Measurements from ENCODE around the gene RGMA.
"Not testable (repeated sequence)": the region's sequence is repeated elsewhere in the genome, so short reads cannot be mapped to it uniquely, and the experiment has no call there.

DNA sequence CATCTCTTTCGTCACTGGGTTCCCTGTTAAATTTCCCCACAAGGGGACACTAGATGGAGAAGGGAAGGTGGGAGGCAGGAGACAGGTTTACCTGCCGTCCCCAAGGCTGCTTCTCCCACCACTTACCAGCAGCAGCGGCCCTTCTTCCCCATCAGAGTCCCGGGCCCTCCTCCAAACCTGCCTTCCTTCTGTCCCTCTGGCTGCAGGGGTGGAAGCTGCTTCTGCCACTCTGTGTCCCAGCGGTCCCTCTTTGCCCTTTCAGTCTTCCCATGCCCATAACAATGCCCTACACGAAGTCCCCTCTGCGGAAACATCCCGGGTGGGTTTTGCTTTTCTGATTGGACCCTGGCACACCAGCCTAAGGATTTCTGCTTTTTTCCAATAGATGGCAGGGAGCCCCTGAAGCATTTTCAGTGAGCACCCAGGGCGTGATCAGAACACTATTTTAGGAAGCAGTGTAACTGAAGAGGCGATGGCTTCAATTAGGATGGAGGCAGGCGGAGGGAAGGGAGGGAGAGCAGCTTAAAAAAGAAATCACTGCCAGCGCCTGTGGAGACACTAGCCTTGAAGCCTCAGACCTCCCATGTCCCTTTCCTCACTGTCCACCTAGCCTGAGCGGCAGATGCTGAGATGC, 26.3 kb downstream of the RGMA start:
- TF ChIP-seq FOXM1 (IDR thresholded peaks at IDR 0.05; ENCODE audit: borderline replicate concordance); FOXA1 (IDR thresholded peaks at IDR 0.05); ELF4 (IDR thresholded peaks at IDR 0.05); ARNT (IDR thresholded peaks at IDR 0.05); NFRKB (IDR thresholded peaks at IDR 0.05); SUZ12 (IDR thresholded peaks at IDR 0.05); BHLHE40 (IDR thresholded peaks at IDR 0.05; ENCODE audit: borderline replicate concordance); SP1 (IDR thresholded peaks at IDR 0.05); L3MBTL2 (conservative IDR thresholded peaks at IDR 0.05): not testable (repeated sequence)

Data from HEK293T (cell line).